Neural progenitor cell (in vitro differentiated cells): ENCODE results near the gene TMEM263. TPM values are rescaled to one million over a fixed set of nuclear protein-coding genes. Genes with fewer than 3 reads are reported as not detected.

Experiments used
- DNase-seq: peaks from one replicate; pipeline ENCODE4 v3.0.0-alpha.2; 2016; ENCODE audit warnings: low spot score
- H2AFZ ChIP-seq: fragments of 200-600 bp; sonication (generic); replicated peaks from 2 replicates; pipeline ENCODE4 v1.6.1; 2016; ENCODE audit warnings: antibody characterized with exemption
- H3F3A ChIP-seq: fragments of 200-600 bp; sonication (generic); 2 replicates; pipeline ENCODE4 v1.6.1; 2016; ENCODE audit warnings: antibody characterized with exemption, low read depth
- H3K27ac ChIP-seq: fragments of 200-600 bp; sonication (generic); 2 replicates; pipeline ENCODE4 v1.5.1; 2016; ENCODE audit warnings: mild to moderate bottlenecking
- H3K27me3 ChIP-seq: fragments of 200-600 bp; sonication (generic); 2 replicates; pipeline ENCODE4 v1.6.1; 2016; ENCODE audit warnings: mild to moderate bottlenecking, moderate library complexity
- H3K36me3 ChIP-seq: fragments of 200-600 bp; sonication (generic); 2 replicates; pipeline ENCODE4 v1.5.1; 2016
- H3K4me1 ChIP-seq: fragments of 200-600 bp; sonication (generic); 2 replicates; pipeline ENCODE4 v1.6.1; 2016; ENCODE audit warnings: mixed run types
- H3K4me2 ChIP-seq: fragments of 200-600 bp; sonication (generic); 2 replicates; pipeline ENCODE4 v1.6.1; 2016
- H3K4me3 ChIP-seq: fragments of 200-600 bp; sonication (generic); 2 replicates; pipeline ENCODE4 v1.5.1; 2016
- H3K79me2 ChIP-seq: fragments of 200-600 bp; sonication (generic); 2 replicates; pipeline ENCODE4 v1.6.1; 2016; ENCODE audit warnings: low read depth
- H3K9ac ChIP-seq: fragments of 200-600 bp; sonication (generic); 2 replicates; pipeline ENCODE4 v1.6.1; 2016
- H3K9me3 ChIP-seq: fragments of 200-600 bp; sonication (generic); 2 replicates; pipeline ENCODE4 v1.5.1; 2016; ENCODE audit warnings: low read depth
- H4K20me1 ChIP-seq: fragments of 200-600 bp; sonication (generic); 2 replicates; pipeline ENCODE4 v1.6.1; 2016; ENCODE audit warnings: low read depth
- H3K27ac Mint-ChIP-seq: 3 replicates; pipeline ENCODE4 v1.8.0; 2021; ENCODE audit warnings: mixed read lengths
- H3K27me3 Mint-ChIP-seq: 2 replicates; pipeline ENCODE4 v1.8.0; 2022; ENCODE audit warnings: low read depth, mild to moderate bottlenecking, inconsistent platforms, moderate library complexity, mixed read lengths; ENCODE audit not compliant: insufficient read depth
- H3K36me3 Mint-ChIP-seq: 3 replicates; pipeline ENCODE4 v1.8.0; 2021; ENCODE audit warnings: mixed read lengths
- H3K4me1 Mint-ChIP-seq: 3 replicates; pipeline ENCODE4 v1.8.0; 2021; ENCODE audit warnings: mixed read lengths
- H3K4me3 Mint-ChIP-seq: 3 replicates; pipeline ENCODE4 v1.8.0; 2021; ENCODE audit warnings: mild to moderate bottlenecking, moderate library complexity, mixed read lengths
- H3K9me3 Mint-ChIP-seq: 3 replicates; pipeline ENCODE4 v1.8.0; 2020; ENCODE audit warnings: mixed read lengths
- EZH2 ChIP-seq: fragments of 200-600 bp; sonication (generic); IDR thresholded peaks from 2 replicates; pipeline ENCODE4 v1.6.1; 2017; ENCODE audit warnings: antibody characterized with exemption, mild to moderate bottlenecking, moderate library complexity
- EZH2phosphoT487 ChIP-seq: fragments of 200-600 bp; sonication (generic); IDR thresholded peaks from 2 replicates; pipeline ENCODE4 v1.6.1; 2017; ENCODE audit warnings: antibody characterized with exemption
- total RNA-seq: library from RNA; depleted of rRNA; stranded (reverse); fragments of >200 nt; gene quantifications from 2 replicates; pipeline ENCODE4 v1.2.3, GENCODE V29; 2015; ENCODE audit warnings: low replicate concordance
- TF ChIP-seq, protein P1 (sequence below): fragments of 200-600 bp; sonication (generic); IDR thresholded peaks from 2 replicates; pipeline ENCODE4 v1.5.1; 2017; ENCODE audit warnings: antibody characterized with exemption, mild to moderate bottlenecking

Gene TMEM263
- total RNA-seq, 1 donor from 2014 or later: 39.7 TPM

DNA sequence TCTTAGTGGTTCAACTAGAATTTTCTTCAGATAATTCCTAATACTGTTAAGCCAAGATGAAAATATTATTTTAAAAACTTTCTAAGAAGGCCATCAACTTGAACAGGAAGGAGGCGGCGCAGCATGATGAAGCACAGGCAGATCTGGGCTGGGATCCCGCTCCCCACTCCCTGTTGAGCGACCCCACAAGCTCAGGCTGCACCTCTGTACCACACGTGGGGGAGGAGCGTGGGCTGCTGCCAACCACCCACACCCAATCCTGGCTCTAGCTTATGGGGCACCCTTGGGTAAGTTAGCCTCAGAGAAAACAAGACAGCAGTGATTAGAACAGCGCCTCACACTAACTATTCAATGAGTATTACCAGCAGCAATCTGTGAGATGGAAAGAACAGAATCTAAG is 25.2 kb downstream of the TMEM263 start:
- H3K27ac ChIP-seq: no peak overlapping the region

DNA sequence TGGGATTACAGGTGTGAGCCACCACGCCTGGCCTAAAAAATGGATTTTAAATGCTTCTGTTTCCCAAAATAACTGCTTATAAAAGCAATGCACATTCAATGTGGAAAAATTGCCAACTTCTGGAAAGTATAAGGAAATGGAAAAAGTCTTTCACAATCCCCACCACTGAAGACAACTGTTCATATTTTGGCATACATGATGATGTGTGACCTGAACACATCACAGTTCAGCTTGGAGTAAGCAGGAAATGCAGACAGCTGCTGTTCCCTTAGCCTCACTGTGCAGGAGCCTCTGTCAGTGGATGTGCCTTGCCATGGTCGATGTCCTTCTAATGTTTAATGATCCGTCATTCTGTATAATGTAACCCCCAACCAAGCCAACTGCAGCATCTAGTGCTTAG is 26.1 kb downstream of the TMEM263 start:
- Mint-ChIP-seq H3K36me3 (peaks cover 19% of the 10 kb centered on the region), H3K27me3 (peaks cover 2% of the 10 kb centered on the region), H3K4me1 (peaks cover 10% of the 10 kb centered on the region), H3K27ac (peak overlapping the region; percentile 13), H3K9me3 (no peaks in the 10 kb centered on the region), H3K4me3 (no peak overlapping the region)
- Histone ChIP-seq H2AFZ (no peak overlapping the region), H3K9ac (no peak overlapping the region), H3K4me2 (no peak overlapping the region), H3K4me3 (no peak overlapping the region), H3K9me3 (no peaks in the 10 kb centered on the region), H4K20me1 (no peaks in the 10 kb centered on the region), H3K36me3 (peaks cover 9% of the 10 kb centered on the region), H3F3A (peaks cover 4% of the 10 kb centered on the region), H3K27ac (no peak overlapping the region), H3K27me3 (no peaks in the 10 kb centered on the region), H3K4me1 (peaks cover 6% of the 10 kb centered on the region), H3K79me2 (peaks cover 7% of the 10 kb centered on the region)
- no peak for DNase-seq
- no peak for TF ChIP-seq EZH2
- no peak for TF ChIP-seq EZH2phosphoT487
- TF ChIP-seq, protein P1, sequence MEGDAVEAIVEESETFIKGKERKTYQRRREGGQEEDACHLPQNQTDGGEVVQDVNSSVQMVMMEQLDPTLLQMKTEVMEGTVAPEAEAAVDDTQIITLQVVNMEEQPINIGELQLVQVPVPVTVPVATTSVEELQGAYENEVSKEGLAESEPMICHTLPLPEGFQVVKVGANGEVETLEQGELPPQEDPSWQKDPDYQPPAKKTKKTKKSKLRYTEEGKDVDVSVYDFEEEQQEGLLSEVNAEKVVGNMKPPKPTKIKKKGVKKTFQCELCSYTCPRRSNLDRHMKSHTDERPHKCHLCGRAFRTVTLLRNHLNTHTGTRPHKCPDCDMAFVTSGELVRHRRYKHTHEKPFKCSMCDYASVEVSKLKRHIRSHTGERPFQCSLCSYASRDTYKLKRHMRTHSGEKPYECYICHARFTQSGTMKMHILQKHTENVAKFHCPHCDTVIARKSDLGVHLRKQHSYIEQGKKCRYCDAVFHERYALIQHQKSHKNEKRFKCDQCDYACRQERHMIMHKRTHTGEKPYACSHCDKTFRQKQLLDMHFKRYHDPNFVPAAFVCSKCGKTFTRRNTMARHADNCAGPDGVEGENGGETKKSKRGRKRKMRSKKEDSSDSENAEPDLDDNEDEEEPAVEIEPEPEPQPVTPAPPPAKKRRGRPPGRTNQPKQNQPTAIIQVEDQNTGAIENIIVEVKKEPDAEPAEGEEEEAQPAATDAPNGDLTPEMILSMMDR: no peak

More for the DNA sequence above, 25.2 kb downstream of the TMEM263 start:
- Mint-ChIP-seq H3K27ac (no peak overlapping the region), H3K9me3 (no peaks in the 10 kb centered on the region), H3K36me3 (peaks cover 19% of the 10 kb centered on the region), H3K4me3 (no peak overlapping the region), H3K4me1 (peaks cover 3% of the 10 kb centered on the region), H3K27me3 (peaks cover 2% of the 10 kb centered on the region)
- Histone ChIP-seq H3K9me3 (no peaks in the 10 kb centered on the region), H3F3A (peaks cover 4% of the 10 kb centered on the region), H3K4me1 (peaks cover 2% of the 10 kb centered on the region), H3K79me2 (peaks cover 3% of the 10 kb centered on the region), H3K4me2 (no peak overlapping the region), H4K20me1 (peaks cover 2% of the 10 kb centered on the region), H2AFZ (no peak overlapping the region), H3K27me3 (no peaks in the 10 kb centered on the region), H3K4me3 (no peak overlapping the region), H3K9ac (no peak overlapping the region), H3K36me3 (peaks cover 9% of the 10 kb centered on the region)
- no peak for TF ChIP-seq EZH2phosphoT487
- TF ChIP-seq EZH2: no peak
- TF ChIP-seq, protein P1: no peak
- DNase-seq: no peak

DNA sequence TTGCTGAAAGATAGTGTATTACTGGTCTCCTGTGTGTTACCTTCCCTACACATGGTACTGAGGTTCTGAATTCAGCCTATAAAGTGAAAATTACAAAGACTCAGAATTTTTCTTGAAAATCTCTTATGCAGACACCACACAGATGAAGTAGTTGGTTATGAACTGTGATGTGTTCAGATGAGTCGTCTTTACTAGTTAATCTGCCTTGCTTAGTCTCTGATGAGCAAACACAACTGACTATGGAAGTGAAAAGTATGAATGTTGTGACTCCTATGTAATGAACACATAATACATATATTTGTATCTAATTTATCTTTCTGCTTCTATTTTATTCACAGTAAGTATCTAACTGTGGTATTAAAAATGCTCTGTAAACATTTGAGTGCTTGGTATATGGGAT is 26.5 kb downstream of the TMEM263 start:
- peaks cover 10% of the 10 kb centered on the region for H3K4me1 Mint-ChIP-seq
- H4K20me1 ChIP-seq: no peaks in the 10 kb centered on the region
- no peak overlapping the region for H3K4me2 ChIP-seq
- H3F3A ChIP-seq: peaks cover 5% of the 10 kb centered on the region
- DNase-seq: no peak
- H3K36me3 Mint-ChIP-seq: peaks cover 19% of the 10 kb centered on the region
- no peak overlapping the region for H3K9ac ChIP-seq
- peaks cover 6% of the 10 kb centered on the region for H3K4me1 ChIP-seq
- peak overlapping the region; percentile 13 for H3K27ac Mint-ChIP-seq
- H3K79me2 ChIP-seq: peaks cover 7% of the 10 kb centered on the region
- peaks cover 2% of the 10 kb centered on the region for H3K27me3 Mint-ChIP-seq
- TF ChIP-seq EZH2phosphoT487 (no peak), EZH2 (no peak)
- TF ChIP-seq, protein P1: no peak
- H3K27ac ChIP-seq: no peak overlapping the region
- no peak overlapping the region for H3K4me3 ChIP-seq
- no peaks in the 10 kb centered on the region for H3K9me3 ChIP-seq
- no peak overlapping the region for H3K4me3 Mint-ChIP-seq
- peaks cover 9% of the 10 kb centered on the region for H3K36me3 ChIP-seq
- no peaks in the 10 kb centered on the region for H3K9me3 Mint-ChIP-seq
- no peak overlapping the region for H2AFZ ChIP-seq
- no peaks in the 10 kb centered on the region for H3K27me3 ChIP-seq
